ENCODE measurements around the gene SGPL1.

- TF ChIP-seq BHLHE40 (IDR thresholded peaks at IDR 0.05; ENCODE audit: borderline replicate concordance in 1 of 2, low read depth in 2 of 2, low read length in 1 of 2) (no peak), POLR2AphosphoS5 (IDR thresholded peaks at IDR 0.05; ENCODE audit: low read length) (no peak), RCOR1 (conservative IDR thresholded peaks at IDR 0.05; ENCODE audit: low read depth, low read length) (no peak), RBBP5 (conservative IDR thresholded peaks at IDR 0.05) (no peak), ATF3 (IDR thresholded peaks at IDR 0.05; ENCODE audit: borderline replicate concordance, extremely low read depth, low read depth, low read length) (no peak), MYB (IDR thresholded peaks at IDR 0.05; ENCODE audit: borderline replicate concordance, low read depth, low read length) (no peak), MAX (IDR thresholded peaks at IDR 0.05; ENCODE audit: low read depth, low read length) (no peak), EP300 (IDR thresholded peaks at IDR 0.05; ENCODE audit: borderline replicate concordance in 1 of 2, control insufficient read depth in 1 of 2, low read depth in 2 of 2, low read length in 2 of 2) (no peak), USF1 (IDR thresholded peaks at IDR 0.05; ENCODE audit: borderline replicate concordance, extremely low read length, insufficient read depth, low read depth, low read length) (no peak), POLR2A (IDR thresholded peaks at IDR 0.05; ENCODE audit: low read depth, low read length) (no peak), GABPA (IDR thresholded peaks at IDR 0.05; ENCODE audit: low read depth) (no peak)
- TF ChIP-seq, protein P1, sequence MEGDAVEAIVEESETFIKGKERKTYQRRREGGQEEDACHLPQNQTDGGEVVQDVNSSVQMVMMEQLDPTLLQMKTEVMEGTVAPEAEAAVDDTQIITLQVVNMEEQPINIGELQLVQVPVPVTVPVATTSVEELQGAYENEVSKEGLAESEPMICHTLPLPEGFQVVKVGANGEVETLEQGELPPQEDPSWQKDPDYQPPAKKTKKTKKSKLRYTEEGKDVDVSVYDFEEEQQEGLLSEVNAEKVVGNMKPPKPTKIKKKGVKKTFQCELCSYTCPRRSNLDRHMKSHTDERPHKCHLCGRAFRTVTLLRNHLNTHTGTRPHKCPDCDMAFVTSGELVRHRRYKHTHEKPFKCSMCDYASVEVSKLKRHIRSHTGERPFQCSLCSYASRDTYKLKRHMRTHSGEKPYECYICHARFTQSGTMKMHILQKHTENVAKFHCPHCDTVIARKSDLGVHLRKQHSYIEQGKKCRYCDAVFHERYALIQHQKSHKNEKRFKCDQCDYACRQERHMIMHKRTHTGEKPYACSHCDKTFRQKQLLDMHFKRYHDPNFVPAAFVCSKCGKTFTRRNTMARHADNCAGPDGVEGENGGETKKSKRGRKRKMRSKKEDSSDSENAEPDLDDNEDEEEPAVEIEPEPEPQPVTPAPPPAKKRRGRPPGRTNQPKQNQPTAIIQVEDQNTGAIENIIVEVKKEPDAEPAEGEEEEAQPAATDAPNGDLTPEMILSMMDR (IDR thresholded peaks at IDR 0.05 in 2 of 3, conservative IDR thresholded peaks at IDR 0.05 in 1 of 3; ENCODE audit: control insufficient read depth in 2 of 3, extremely low read depth in 1 of 3, insufficient read depth in 1 of 3, low read depth in 3 of 3, low read length in 3 of 3) = no peak
These were observed 31.0 kb downstream of the SGPL1 start for GRCh38 chr10:70846795-70847194.

Measured in GM12878 (cell line).